ENCODE data around the gene RPS6KA2.

GRCh38 chr6:166477647-166478365, 149.2 kb downstream of the RPS6KA2 start:
- TF ChIP-seq CTCF (IDR thresholded peaks at IDR 0.05), result no peak
- no peak for TF ChIP-seq ZFX (IDR thresholded peaks at IDR 0.05; ENCODE audit: borderline replicate concordance)

Data from 22Rv1 (cell line).